GM18517 (cell line): Measurements from ENCODE around the gene NUDT4.
A peak's percentile ranks its signal among the peaks of the same experiment; 100 is the strongest.

Source experiments
- ATAC-seq: cut with Tn5 transposase; IDR thresholded peaks from one replicate; pipeline ENCODE4 v1.9.1; 2021; ENCODE audit warnings: mild to moderate bottlenecking, moderate library complexity; ENCODE audit not compliant: unreplicated experiment

Gene NUDT4

DNA sequence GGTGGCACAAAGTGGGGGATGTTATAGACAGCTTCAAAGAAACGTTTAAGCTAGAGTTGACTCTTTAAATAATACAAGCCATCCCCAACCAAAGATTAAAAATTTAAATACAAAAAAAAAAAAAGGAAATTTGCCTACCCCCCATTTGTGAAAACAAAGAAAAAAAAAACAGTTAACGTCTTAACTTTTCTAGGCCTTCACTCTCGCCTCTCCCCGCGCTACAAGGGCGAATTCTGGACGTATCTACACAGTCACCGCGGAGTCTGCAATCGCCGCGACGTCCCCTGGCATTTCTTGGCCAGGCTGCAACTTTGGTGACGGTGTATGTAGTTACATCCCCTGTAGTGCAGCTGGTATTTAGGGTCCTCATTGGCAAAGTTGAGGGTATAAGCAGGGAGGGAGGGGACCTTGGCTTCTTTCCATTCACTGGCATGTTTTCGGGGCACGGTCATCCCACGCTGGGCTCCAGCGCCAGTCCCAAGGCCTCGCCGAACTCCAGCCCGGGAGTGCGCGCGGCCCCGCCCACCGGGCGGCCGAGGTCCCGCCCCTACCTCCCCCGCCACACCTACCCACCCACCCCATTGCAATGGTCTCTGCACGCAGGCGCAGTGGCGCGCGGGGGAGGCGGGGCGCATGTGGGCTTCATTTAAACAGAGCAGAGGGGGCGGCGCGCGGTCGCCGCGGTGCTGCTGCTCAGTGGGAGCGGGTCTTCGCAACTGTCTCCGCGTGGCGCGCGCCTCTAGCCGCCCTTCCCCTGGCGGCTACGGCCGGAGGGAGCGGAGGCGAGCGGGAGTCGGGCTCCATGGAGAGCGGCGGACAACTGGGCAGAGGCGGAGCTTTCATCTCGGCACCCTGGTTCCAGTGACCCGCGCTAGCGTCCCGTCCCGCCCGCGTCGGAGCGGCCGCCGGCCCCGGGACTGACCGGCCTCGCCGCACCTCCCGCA, at the start of gene NUDT4:
TSS of gene NUDT4 (plus strand) at position 674 of the 944 bp plus-strand sequence. CDS start 398 bp downstream, outside the sequence.
- ATAC-seq = peak; percentile 58

DNA sequence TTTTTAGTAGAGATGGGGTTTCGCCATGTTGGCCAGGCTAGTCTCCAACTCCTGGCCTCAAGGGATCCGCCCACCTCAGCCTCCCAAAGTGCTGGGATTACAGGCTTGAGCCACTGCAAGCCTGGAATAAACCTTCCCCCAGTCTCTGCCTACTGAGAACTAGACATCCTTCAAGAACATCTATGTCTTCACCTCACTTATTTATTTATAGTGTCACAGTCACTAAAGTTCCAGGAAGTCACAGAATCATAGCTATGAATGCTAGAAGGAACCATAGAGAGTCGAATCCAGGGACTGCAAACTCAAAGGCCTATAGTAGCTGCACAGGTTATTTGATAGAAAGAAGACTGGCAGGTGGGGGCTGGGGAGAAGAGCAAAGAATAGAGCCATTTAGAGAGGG, 44.7 kb upstream of the NUDT4 start:
- no peak for ATAC-seq

DNA sequence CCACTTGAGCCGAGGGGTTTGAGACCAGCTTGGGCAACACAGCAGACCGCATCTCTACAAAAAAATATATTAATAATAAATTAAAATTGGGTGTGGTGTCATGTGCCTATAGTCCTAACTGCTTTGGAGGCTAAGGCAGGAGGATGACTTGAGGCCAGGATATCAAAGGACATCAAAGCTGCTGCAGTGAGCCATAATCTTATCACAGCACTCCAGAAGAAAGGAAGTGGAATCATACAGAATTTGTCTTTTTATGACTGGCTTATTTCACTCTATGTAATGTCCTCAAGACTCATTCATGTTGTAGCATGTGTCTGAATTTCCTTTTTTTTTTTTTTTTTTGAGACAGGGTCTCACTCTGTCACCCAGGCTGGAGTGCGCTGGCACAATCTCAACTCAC, 43.9 kb upstream of the NUDT4 start:
- no peak for ATAC-seq

DNA sequence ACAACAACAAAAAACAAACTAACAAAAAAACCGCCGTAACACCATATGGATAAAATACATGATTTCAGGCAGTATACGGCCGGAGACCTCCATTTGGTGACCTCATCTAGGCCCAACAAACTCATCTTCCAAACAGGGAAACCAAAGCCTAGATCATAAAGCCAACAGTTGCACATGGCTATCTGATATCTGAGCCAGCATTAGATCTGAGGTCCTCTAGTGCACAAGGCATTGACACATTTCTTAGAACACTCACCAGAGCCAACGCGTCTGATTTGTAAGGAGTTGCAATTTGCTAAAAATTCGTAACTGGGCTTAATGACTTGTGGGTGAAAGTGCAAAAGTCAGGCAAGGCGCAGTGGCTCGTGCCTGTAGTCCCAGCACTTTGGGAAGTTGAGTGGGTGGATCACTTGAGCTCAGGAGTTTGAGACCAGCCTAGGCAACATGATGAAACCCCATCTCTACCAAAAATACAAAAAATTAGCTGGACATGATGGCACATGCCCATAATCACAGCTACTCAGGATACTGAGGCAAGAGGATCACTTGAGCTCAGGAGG, 42.0 kb upstream of the NUDT4 start:
- ATAC-seq = no peak

DNA sequence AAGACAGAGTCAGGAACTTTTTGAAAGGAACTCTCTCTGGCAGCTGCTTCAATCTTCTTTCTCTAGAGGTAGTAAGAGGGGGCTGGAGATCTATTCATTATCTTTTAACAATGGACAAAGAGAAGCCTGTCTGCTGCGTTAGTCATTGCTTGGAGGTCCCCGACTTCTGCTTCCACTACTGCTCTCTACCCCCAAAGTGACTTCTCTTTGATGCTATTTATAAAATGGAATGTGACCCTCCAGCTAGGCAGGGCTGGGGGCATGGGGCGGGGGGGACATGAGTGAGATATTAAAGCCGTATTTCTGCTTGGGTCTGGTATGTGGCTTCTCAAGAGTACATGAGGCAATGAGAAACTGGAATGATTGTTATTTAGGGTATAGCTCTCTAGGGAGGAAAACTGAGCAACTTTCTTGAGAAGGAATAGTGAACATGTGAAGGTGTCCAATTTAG, 41.4 kb upstream of the NUDT4 start:
- ATAC-seq = no peak

DNA sequence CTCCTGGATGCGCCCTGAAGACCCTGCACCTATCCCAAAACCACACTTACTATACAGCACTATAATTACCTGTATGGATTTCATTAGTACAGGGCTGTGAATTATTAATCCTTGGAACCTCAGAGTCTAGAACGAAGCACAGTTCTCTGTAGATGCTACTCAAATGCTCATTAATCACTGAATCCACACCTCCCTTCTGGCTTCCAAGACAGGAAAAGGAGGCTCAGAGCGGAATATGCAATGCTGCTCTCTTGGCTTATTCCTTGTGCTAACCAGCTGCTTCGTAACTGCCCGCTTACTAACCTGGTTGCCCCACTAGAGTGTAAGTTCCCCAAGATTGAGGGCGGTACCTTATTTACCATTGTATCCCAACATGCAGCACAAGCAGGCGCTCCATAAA, 39.1 kb upstream of the NUDT4 start:
- no peak for ATAC-seq

DNA sequence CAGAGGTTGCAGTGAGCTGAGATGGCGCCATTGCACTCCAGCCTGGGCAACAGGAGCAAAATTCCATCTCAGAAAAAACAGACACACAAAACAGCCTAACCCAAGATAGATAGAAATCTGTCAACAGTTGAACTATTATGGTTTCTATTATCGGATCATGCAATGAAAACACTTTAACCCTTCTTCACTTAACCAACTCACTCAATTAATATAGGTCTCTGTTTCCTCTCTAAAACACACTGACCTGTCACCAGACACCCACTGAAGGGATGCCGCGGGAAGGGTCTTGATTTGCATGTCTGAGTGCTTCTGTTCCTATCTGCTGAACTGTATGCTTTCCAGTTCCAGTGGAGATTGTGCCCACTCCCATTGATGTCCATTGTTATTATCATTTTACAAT, 38.0 kb upstream of the NUDT4 start:
- no peak for ATAC-seq

DNA sequence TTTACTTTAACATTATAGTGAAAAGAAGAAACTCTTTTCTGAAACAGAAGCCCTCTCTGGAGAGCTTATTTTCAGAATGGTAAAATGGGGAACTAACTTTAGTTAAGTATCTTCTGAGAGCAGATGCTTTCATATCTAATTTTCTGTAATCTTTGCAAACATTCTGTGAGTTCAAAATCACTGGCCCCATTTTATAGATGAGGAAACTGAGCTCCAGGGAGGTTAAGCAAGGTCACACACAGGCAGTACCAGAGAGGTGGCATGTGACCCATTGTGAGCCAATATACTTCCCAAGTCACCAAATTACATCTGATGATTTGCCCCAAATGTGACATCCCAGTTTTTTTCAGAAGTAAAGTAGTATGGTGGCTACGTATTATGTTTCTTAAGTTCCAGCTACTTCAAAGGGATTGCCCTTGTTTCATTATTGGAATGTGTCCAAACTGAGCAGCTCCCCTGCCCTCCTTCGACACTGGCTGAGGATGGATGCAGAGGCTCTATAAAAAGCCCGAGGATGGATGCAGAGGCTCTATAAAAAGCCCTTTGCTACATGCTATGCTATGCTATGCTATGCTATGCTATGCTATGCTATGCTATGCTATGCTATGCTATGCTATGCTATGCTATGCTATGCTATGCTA, 36.2 kb upstream of the NUDT4 start:
- no peak for ATAC-seq

DNA sequence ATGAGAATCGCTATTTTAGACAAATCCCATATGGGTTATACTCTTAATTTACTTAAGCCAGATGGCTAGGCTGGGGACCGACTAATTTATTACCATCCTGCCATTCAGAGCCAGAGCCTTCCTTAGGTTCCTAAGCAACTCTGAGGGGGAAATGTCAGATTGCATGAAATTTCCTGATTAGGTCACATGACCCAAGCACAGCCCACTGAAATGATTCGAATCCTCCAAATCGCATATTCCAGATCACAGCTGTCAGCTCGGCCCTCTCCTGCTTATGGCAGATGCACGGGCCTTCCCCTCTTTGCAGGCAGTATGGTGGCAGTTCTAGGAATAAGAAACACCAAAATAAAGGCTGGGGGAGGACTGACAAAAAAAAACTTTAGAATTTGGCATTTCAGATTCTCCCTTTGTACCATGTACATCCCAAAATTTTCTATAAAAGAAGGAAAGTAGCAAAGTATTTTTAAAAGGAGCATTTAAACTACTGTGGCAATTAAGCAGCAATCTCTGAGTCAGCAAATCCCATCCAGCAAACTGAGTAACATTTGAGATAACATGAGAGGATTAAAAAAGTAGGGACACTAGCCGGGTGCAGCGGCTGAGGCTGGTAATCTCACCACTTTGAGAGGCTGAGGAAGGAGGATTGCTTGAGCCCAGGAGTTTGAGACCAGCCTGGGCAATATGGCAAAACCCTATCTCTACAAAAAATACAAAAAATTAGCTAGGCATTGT, 30.5 kb upstream of the NUDT4 start:
- ATAC-seq = no peak

DNA sequence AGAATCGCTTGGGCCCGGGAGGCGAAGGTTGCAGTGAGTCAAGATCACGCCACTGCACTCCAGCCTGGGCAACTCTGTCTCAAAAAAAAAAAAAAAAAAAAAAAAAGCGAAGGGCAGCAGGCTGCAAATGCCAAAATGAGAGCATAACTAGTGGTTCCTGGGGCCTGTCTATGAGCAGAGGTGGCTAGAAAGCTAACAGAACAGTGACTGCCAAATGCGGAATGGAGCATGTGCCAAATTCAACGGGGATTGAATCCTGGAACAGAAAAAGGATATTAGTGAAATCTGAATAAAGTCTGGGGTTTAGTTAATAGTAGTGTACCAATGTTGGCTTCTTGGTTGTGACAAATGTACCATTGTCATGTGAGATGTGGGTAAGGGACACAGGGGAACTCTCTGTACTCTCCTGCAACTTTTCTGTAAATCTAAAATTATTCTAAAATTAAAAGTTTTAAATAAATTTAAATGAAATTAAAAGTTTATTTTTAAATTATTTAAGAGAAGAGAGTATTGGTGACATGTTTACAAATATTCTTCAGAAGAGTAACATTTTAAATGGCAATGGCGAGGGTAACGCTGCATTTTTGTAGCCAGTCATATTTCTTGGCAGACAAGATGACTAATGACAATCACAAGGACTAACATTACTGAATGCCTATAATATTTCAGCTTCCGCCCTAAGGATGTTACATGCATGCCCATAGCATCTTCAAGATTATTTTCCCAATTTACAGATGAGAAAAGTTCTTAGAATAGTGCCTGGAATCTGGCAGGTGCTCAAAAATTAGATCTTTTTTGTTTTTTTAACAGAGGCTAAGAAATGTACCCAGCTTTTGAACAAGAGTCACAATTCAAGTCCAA, 28.9 kb upstream of the NUDT4 start:
- no peak for ATAC-seq

DNA sequence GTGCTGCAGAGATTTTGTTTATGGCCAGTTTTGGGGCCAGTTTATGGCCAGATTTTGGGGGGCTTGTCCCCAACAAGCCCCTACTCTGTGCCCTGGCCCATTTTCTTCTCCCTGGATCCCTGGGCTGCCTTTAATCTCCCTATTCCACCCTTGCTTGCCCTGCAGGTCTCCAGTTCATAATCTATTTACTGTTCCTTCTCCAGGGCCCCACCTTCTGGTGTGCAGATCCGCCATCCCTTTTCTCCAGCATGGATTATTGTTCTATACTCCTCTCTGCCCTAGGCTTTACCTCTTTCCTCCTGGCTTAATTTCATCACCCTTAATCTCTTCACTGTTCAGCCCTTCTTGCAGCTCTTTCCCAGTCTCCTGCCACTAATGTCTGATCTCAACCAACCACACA, 26.0 kb upstream of the NUDT4 start:
- no peak for ATAC-seq

DNA sequence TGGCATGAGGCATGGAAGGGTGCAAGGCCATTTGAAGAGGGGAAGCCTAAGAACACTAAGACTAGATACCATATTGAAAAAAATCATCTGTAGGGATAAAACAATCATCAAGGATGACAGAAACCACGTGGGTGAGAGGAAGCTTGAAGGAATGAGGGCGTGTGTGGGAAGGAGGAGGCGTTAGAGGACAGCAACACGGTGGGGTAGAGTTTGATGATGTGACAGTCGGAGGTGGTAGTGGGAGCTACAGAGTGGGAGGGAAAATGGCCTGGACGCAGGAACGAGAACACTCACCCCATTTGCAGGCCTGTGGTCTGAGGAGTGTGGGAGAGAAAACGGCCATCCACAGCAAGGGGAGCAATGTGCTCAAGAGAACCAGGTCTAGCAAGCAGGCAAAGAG, 25.4 kb upstream of the NUDT4 start:
- ATAC-seq = no peak

DNA sequence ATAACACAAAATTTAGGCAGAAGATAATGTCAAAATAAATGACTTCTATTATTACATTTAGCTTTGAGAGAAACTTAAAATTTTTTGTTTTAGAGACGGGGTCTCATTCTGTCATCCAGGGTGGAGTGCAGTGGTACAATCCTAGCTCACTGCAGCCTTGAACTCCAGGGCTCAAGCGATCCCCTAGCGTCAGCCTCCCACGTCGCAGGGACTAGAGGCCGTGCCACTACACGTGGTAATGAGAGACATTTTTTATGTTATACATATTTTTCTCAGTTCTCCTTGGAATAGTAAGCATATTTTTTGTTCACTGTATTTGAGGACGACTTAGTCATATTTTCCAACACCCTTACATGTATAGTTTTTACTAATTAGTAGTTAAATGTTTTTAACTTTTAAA, 21.5 kb upstream of the NUDT4 start:
- ATAC-seq = no peak

DNA sequence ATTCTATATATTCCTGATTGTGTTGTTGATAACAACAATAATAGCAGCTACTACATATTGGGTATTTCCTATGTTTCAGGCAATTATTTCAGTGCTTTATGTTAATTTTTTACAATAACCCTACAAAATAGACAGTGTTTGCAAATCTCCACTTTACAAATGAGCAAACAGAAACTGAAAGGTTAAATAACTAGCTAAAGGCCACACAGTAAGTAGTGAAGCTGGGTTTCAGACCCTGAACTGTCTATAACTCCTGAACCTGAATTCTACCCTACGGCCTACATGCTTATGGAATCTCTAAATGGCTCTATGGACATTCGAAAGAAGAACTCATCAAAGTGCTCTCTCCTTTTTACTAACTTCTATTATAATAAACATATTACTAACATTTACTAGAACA, 19.7 kb upstream of the NUDT4 start:
- peak; percentile 84 for ATAC-seq

DNA sequence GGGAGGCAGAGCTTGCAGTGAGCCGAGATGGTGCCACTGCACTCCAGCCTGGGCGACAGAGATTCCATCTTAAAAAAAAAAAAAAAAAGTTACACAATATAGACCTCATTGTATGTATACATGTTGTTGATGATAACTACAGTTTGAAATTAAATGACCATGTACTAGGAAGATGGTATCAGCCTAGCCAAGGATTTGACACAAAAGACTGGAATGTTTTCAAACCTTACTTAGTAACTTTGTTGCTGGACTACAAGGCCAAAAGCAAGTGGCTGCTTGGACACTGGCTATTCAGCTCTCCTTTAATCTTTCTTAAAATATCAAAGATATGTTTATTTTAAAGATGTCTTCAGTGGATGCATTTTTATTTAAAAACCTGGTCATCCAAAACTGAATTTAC, 18.9 kb upstream of the NUDT4 start:
- ATAC-seq = no peak

DNA sequence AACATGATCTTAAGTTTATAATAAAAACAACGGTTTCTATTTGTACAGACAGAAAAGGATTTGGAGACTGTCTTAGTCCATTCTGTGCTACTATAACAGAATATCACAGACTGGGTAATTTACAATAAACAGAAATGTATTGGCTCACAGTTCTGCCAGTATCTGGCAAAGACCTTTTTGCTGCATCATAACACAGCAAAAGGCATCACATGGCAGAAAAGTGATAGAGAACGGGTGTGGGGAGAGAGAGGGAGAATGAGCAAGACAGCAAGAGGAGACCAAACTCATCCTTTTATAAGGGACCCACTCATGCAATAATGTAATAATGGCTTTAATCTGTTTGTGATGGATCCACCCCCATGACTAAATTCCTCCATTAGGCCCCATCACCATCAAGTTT, 17.0 kb upstream of the NUDT4 start:
- ATAC-seq = no peak

DNA sequence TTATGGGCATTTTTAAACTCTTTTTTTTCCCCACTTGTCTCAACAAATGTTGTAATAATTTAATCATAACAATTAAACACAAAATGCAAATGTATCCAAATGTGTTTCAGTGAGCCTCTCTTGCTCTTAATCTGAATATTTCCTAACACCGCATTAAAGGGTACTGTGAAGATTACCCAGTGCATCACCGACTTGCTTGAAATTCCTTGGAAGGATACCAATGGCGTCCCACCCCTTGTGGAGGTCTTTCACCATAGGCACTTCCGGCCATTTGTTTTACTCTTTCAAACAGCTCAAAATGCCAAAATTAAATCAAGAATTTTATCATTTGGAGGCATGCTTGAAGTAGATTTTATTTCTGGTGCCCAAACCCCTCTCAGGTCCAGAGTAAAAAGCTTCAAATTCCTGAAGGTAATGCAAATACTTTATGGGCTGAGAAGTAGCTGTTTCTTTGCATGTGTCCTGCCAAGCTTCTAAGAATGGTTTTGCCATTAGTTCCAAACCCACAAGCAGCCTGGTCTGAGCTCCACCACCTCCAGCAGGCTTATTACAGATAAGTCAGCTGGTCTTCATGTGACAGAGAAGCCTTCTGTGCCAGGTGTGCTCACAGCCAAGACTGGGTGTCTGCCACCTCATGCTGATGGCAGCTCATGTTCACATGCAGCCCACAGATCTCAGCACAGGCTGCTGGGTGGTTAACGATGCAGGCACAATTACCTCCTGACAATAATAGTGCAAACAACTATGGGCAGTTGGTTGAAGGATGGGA, 16.4 kb upstream of the NUDT4 start:
- no peak for ATAC-seq

DNA sequence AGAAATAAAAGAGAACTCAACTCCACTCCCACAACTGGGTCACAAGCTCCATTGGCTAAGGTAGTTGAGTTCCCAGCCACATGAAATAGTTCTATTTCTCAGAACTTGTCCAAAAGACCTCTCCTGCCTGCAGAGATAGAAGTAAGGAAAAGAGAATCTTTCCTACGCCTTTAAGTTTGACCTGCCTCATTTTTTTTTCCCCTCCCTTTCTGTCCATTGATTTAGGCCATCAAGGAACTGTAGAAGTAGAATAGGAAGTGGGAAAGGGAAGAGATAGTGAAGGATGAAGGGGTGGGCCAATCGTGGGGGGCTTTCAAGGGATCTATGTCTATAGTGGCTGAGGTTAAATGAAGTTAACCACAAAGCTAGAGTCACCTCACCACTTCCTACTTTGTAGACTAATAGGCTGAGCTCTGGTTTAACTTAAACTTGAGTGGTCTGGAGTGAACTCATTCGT, 13.9 kb upstream of the NUDT4 start:
- peak; percentile 66 for ATAC-seq

DNA sequence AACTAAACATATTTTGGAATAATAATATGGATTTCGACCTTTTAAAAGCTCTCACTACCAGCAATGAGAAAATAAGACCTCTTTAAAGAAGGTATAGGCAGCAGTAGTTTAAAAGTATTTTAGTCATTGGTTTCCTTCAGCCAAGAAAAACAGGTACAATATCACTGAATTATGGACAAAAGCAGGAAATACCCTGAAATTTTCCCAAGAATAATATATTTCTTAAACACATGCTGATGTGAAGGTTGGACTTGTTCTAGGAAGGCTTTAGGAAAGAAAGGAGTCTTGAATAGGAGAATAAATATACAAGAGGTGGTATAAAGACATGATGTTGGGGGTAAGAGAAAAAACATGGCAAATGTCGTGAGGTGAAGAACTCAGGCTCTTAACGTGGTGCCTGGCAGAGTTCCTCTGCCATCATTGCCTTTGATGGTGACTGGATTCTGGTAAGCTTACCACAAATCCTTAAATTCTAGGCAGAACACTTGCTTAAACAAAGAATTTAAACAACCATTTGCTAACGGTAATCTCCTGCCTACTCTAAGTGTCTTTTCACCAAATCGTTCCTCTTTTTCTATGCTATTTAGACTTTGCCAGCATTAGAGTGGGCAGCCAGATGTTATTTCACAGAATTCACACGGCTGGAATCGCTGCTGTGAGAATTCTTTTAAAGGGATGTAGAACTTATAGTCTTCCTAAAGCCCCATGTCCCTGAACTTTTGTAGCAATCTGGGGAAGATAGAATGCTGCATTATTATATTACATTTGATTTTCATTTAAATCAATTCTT, 11.9 kb upstream of the NUDT4 start:
- ATAC-seq = no peak
